HepG2 (cell line): ENCODE data around the gene KIF25. TPM values are rescaled to one million over a fixed set of nuclear protein-coding genes. Genes with fewer than 3 reads are reported as not detected.

Experiments used
- ATAC-seq: fragments of 200-7000 bp; cut with Tn5 transposase; 3 replicates; pipeline ENCODE4 v1.9.1; 2020; ENCODE audit warnings: mild to moderate bottlenecking, moderate library complexity
- BruUV-seq: library from RNA; stranded (reverse); fragments of 400-500 nt; replicated peaks from 2 replicates; lab custom pipeline; 2021; lab: Mats Ljungman, UMichigan
- CTCF ChIA-PET: fragments of 300-600 bp; formaldehyde crosslinking; extraction: SDS; loops from one replicate; lab custom pipeline; 2021; ENCODE audit warnings: low total read pairs, inconsistent platforms, low intra/inter-chr PET ratio; lab: Yijun Ruan, JAX
- POLR2A ChIA-PET: fragments of 350-600 bp; sonication (Branson Sonifier 250); formaldehyde crosslinking; loops from one replicate; lab custom pipeline; 2020; ENCODE audit warnings: antibody characterized with exemption, inconsistent platforms; lab: Yijun Ruan, JAX
- DNase-seq: peaks from one replicate; pipeline ENCODE4 v3.0.0-alpha.2; 2015; ENCODE audit warnings: low spot score
- FAIRE-seq: peaks from 3 replicates; lab custom pipeline; 2011; peaks lifted over from hg19 to GRCh38; lab: Jason Lieb, UNC
- H2AFZ ChIP-seq: one replicate; pipeline ENCODE4 v1.6.1; 2011; ENCODE audit warnings: low read length, inconsistent platforms
- H3K27ac ChIP-seq: fragments of 300-600 bp; 3 replicates; pipeline ENCODE4 v1.8.0; 2011; ENCODE audit warnings: mixed run types, mild to moderate bottlenecking, mixed read lengths, low read length, inconsistent platforms; ENCODE audit not compliant: insufficient read depth; ENCODE audit errors: extremely low read length
- H3K27me3 ChIP-seq, 2 experiments: fragments of 200-600 bp in 1 of 2; 2 replicates in 1 of 2; 3 replicates in 1 of 2; pipeline versions ENCODE4 v1.6.0 to v1.8.0; 2011; ENCODE audit warnings: low read length in 2 of 2, mild to moderate bottlenecking in 2 of 2, moderate library complexity in 2 of 2, inconsistent platforms in 1 of 2; ENCODE audit not compliant: insufficient read depth in 2 of 2, control insufficient read depth in 1 of 2
- H3K36me3 ChIP-seq, 2 experiments: fragments of 200-600 bp in 1 of 2; replicated peaks in 1 of 2; 2 replicates in 1 of 2; 3 replicates in 1 of 2; pipeline versions ENCODE4 v1.5.1 to v1.8.0; 2011; ENCODE audit warnings: low read length in 2 of 2, inconsistent platforms in 1 of 2; ENCODE audit not compliant: insufficient read depth in 2 of 2, control insufficient read depth in 1 of 2
- H3K4me1 ChIP-seq: 2 replicates; pipeline ENCODE4 v1.5.1; 2012; ENCODE audit warnings: low read length, inconsistent platforms; ENCODE audit not compliant: insufficient read depth
- H3K4me2 ChIP-seq: 2 replicates; pipeline ENCODE4 v1.6.0; 2011; ENCODE audit warnings: low read depth, low read length, inconsistent platforms
- H3K4me3 ChIP-seq, 3 experiments: fragments of 200-600 bp in 1 of 3; sonication (generic), shearing (Covaris generic) in 1 of 3; replicated peaks in 1 of 3; 2 replicates each; pipeline ENCODE4 v1.5.1; 2011 to 2016; ENCODE audit warnings: low read length in 3 of 3, inconsistent platforms in 2 of 3, low read depth in 2 of 3, mild to moderate bottlenecking in 2 of 3, control low read depth in 1 of 3, mixed read lengths in 1 of 3; ENCODE audit not compliant: insufficient read depth in 1 of 3
- H3K79me2 ChIP-seq: one replicate; pipeline ENCODE4 v1.6.1; 2011; ENCODE audit warnings: low read length, inconsistent platforms; ENCODE audit not compliant: insufficient read depth
- H3K9ac ChIP-seq: 2 replicates; pipeline ENCODE4 v1.6.0; 2011; ENCODE audit warnings: mild to moderate bottlenecking, low read depth, low read length, inconsistent platforms; ENCODE audit not compliant: insufficient read depth
- H3K9me3 ChIP-seq: 2 replicates; pipeline ENCODE4 v1.5.1; 2012; ENCODE audit warnings: mild to moderate bottlenecking, low read length
- H4K20me1 ChIP-seq: 2 replicates; pipeline ENCODE4 v1.6.0; 2011; ENCODE audit warnings: inconsistent platforms, mild to moderate bottlenecking, low read length, moderate library complexity; ENCODE audit not compliant: insufficient read depth
- AGO1 ChIP-seq: fragments of 200-400 bp; formaldehyde crosslinking; IDR thresholded peaks from 2 replicates; pipeline ENCODE4 v1.6.1; 2017; ENCODE audit warnings: mild to moderate bottlenecking, low read depth, low read length, moderate library complexity; ENCODE audit not compliant: poor library complexity, severe bottlenecking
- ISX ChIP-seq: sonication (generic); formaldehyde crosslinking; conservative IDR thresholded peaks from 2 replicates; pipeline ENCODE4 v1.5.0; 2020; ENCODE audit warnings: missing genetic modification reagents
- NFE2 ChIP-seq: sonication (generic); formaldehyde crosslinking; IDR thresholded peaks from 2 replicates; pipeline ENCODE4 v1.4.0; 2020; ENCODE audit warnings: missing genetic modification reagents
- NFE2L2 ChIP-seq: fragments of 150-350 bp; IDR thresholded peaks from 2 replicates; pipeline ENCODE4 v1.6.1; 2014; ENCODE audit warnings: low read length
- PAF1 ChIP-seq: IDR thresholded peaks from 2 replicates; pipeline ENCODE4 v1.6.1; 2016; ENCODE audit warnings: missing genetic modification reagents, missing compliant biosample characterization
- ZFP37 ChIP-seq: sonication (generic); formaldehyde crosslinking; IDR thresholded peaks from 2 replicates; pipeline ENCODE4 v1.4.0; 2020; ENCODE audit warnings: missing genetic modification reagents, borderline replicate concordance
- ZNF362 ChIP-seq: sonication (generic); formaldehyde crosslinking; IDR thresholded peaks from 2 replicates; pipeline ENCODE4 v1.4.0; 2020; ENCODE audit warnings: missing genetic modification reagents, mild to moderate bottlenecking, borderline replicate concordance
- ZNF367 ChIP-seq: sonication (generic); formaldehyde crosslinking; IDR thresholded peaks from 2 replicates; pipeline ENCODE4 v1.4.0; 2020; ENCODE audit warnings: missing genetic modification reagents, borderline replicate concordance
- WGBS: methylation state at CpG from one replicate; pipeline ENCODE4 v1.1.6; 2017; ENCODE audit warnings: low lambda C conversion rate; 5-methylcytosine and 5-hydroxymethylcytosine counted together
- in situ Hi-C: cut with HindIII; loops from 2 replicates; pipeline ENCODE4 v1.10.0; 2017; ENCODE audit warnings: low pct_unique_long_range_greater_than_20kb; ENCODE audit not compliant: extremely low pct_ligation_motif_present
- intact Hi-C: fragments of 100-400 bp; cut with micrococcal nuclease; formaldehyde crosslinking; loops from one replicate; pipeline ENCODE4 v1.10.0; 2022; ENCODE audit not compliant: unreplicated experiment
- polyA plus RNA-seq, 8 experiments: library from polyadenylated mRNA; depleted of rRNA in 3 of 8; stranded (reverse) in 7 of 8; unstranded in 1 of 8; fragments of >200 nt; fragmentation: Illumina TruSeq in 4 of 8; extraction: Trizol in 4 of 8; gene quantifications; 2 replicates each; pipeline versions ENCODE4 v1.2.1 to v1.2.3, GENCODE V29; 2011 to 2016; ENCODE audit warnings: low read depth in 4 of 8, missing spikeins in 1 of 8, mixed read lengths in 1 of 8; ENCODE audit not compliant: insufficient read depth in 1 of 8
- total RNA-seq, 5 experiments: library from RNA; depleted of rRNA; stranded (reverse); fragments of >200 nt; fragmentation: Illumina TruSeq; extraction: Trizol; gene quantifications; 2 replicates each; pipeline ENCODE4 v1.2.3, GENCODE V29; 2016; ENCODE audit warnings: low read depth in 1 of 5

The KIF25 gene
- total and polyA plus RNA-seq, 2 of the 13 experiments (the other 11 are each of a cell fraction or from before 2014, with no cell fraction given), result not detected

DNA sequence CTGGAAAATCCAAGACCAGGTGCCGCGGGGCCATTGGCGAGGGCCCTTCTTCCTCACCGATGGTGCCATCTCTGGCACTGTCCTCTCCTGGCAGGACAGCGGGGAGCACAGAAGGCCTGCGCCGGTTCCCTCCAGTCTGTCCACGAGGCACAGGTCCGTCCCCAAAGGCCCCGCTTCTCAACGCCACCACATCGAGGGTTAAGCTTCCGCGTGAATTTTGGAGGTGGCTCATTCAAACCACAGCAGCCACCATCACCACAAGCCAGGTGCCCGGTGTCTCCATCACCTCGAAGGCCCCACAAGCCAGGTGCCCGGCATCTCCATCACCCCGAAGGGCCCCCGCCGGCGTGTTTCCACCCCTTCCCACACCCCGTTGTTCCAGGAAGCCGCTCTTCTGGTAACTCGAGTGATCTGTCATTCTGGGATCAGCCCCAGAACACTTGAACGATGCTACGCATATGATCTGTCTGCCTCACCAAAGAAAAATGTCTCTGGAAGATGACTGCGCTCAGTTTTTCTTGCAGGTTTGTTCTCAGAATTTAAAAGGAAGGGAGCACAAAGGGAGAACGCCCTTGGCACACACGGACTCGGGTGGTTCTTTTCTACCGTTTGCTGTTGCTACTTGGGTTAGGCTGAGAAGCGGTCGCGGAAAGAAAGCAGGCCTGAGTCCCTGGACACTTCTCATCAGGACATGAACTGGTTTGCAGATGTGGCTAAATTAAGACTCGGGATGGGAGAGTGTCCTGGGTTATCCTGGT, 9.9 kb upstream of the KIF25 start:
- Histone ChIP-seq H3K9ac (no peak overlapping the region), H3K4me2 (no peak overlapping the region), H3K4me3 (no peak overlapping the region), H3K79me2 (no peaks in the 10 kb centered on the region), H3K27me3 (peaks cover 4 to 15% of the 10 kb centered on the region in 2 experiments; a peak in 3 of 5 replicates), H2AFZ (no peak overlapping the region), H4K20me1 (no peaks in the 10 kb centered on the region), H3K27ac (no peak overlapping the region), H3K9me3 (no peaks in the 10 kb centered on the region), H3K36me3 (no peaks in the 10 kb centered on the region), H3K4me1 (no peaks in the 10 kb centered on the region)
- 65% methylated on average over 35 of the region's 35 CpGs for WGBS
- in situ Hi-C loops (no loop called here), intact Hi-C loops (no loop called here)
- CTCF ChIA-PET, result no interaction called here
- no peak for TF ChIP-seq ZNF362 (CRISPR knock-in tag)
- no peak for TF ChIP-seq AGO1
- no peak for TF ChIP-seq ZFP37
- no peak for TF ChIP-seq NFE2L2
- TF ChIP-seq ZNF367 (CRISPR knock-in tag), result no peak
- no peak for TF ChIP-seq PAF1 (CRISPR knock-in tag)
- TF ChIP-seq ISX (CRISPR knock-in tag), result no peak
- no peak for TF ChIP-seq NFE2
- DNase-seq (no peak), ATAC-seq (no peak), FAIRE-seq (no peak)
- POLR2A ChIA-PET, result no interaction called here
- no TSS peak for BruUV-seq
